NT2/D1 (cell line): ENCODE data around the gene COG7.
"Not testable (repeated sequence)": the region's sequence is repeated elsewhere in the genome, so short reads cannot be mapped to it uniquely, and the experiment has no call there.

Source experiments
- SUZ12 ChIP-seq: IDR thresholded peaks from 2 replicates; pipeline ENCODE4 v1.6.1; 2011; ENCODE audit not compliant: insufficient read length, insufficient read depth; ENCODE audit errors: extremely low read depth
- YY1 ChIP-seq: IDR thresholded peaks from 2 replicates; pipeline ENCODE4 v1.6.1; 2011; ENCODE audit not compliant: insufficient read length, insufficient read depth
- ZNF274 ChIP-seq: IDR thresholded peaks from 2 replicates; pipeline ENCODE4 v1.6.1; 2011; ENCODE audit warnings: mild to moderate bottlenecking, low read depth, low read length

DNA sequence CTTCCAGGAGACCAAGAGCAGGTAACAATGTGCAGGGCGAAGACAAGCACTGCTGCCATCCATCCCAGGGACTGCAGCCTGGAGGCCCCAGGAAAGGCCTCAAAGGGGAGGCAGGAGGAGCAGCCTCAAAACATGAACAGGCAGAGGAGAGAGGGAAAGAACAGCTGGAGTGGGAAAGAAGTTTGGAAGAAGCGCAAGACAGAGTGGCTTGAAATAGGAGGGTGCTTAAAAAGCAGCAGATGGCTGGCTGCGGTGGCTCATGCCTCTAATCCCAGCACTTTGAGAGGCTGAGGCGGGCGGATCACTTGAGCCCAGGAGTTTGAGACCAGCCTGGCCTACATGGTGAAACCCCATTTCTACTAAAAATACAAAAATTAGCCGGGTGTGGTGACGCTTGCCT lies 52.5 kb downstream of the COG7 start:
- TF ChIP-seq ZNF274, YY1, SUZ12: not testable (repeated sequence)
